ENCODE measurements around the gene GPR61.

The GPR61 gene

DNA sequence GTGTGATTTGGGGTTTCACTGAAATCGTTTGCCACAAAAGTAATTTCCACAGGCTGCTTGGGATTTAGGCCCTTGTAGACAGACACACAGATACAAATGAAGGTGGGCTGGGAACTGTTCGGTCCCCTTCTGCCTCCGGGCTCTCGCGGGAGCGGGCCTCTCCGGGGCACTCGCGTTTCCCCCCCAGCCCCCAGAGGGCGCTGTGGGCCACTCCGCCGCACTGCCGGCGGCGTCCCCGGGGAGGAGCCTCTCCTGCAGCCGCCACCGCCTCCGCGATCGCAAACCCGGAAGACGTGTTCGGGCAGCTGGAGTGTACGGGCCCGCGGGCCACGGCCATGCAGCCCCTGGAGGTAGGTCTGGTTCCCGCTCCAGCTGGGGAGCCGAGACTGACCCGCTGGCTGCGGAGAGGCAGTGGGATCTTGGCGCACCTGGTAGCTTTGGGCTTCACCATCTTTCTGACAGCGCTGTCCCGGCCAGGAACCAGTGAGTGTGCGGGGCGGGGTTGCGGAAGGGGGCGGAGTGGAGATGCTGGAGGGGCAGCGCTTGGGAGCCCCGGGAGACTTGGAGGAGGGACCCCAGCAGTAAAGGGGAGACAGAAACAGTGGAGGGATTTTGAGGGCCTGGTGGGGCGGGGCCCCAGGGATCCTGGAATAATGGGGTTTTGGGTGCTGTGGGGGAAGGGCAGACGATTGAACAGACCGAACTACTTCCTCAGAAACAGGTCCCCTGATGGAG, 45.7 kb upstream of the GPR61 start, which contains the start of gene CYB561D1:
CYB561D1 (plus strand) TSS at position 290 of the 735 bp plus-strand sequence; CDS start at position 336, 46 bp downstream.
- TF ChIP-seq, protein P1, sequence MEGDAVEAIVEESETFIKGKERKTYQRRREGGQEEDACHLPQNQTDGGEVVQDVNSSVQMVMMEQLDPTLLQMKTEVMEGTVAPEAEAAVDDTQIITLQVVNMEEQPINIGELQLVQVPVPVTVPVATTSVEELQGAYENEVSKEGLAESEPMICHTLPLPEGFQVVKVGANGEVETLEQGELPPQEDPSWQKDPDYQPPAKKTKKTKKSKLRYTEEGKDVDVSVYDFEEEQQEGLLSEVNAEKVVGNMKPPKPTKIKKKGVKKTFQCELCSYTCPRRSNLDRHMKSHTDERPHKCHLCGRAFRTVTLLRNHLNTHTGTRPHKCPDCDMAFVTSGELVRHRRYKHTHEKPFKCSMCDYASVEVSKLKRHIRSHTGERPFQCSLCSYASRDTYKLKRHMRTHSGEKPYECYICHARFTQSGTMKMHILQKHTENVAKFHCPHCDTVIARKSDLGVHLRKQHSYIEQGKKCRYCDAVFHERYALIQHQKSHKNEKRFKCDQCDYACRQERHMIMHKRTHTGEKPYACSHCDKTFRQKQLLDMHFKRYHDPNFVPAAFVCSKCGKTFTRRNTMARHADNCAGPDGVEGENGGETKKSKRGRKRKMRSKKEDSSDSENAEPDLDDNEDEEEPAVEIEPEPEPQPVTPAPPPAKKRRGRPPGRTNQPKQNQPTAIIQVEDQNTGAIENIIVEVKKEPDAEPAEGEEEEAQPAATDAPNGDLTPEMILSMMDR (IDR thresholded peaks at IDR 0.05; ENCODE audit: insufficient read depth, missing control alignments): peak; percentile 65
- DNase-seq (ENCODE audit: insufficient read length, low spot score): peak; percentile 78
- FAIRE-seq: no peak

DNA sequence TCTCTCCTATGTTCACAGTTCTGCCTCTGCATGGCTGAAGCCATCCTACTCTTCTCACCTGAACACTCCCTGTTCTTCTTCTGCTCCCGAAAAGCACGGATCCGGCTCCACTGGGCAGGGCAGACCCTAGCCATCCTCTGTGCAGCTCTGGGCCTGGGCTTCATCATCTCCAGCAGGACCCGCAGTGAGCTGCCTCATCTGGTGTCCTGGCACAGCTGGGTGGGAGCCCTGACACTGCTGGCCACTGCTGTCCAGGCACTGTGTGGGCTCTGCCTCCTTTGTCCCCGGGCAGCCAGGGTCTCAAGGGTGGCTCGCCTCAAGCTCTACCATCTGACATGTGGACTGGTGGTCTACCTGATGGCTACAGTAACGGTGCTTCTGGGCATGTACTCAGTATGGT, 43.9 kb upstream of the GPR61 start:
- DNase-seq (ENCODE audit: insufficient read length, low spot score) (no peak), FAIRE-seq (no peak)
- TF ChIP-seq, protein P1 (IDR thresholded peaks at IDR 0.05; ENCODE audit: insufficient read depth, missing control alignments): no peak

DNA sequence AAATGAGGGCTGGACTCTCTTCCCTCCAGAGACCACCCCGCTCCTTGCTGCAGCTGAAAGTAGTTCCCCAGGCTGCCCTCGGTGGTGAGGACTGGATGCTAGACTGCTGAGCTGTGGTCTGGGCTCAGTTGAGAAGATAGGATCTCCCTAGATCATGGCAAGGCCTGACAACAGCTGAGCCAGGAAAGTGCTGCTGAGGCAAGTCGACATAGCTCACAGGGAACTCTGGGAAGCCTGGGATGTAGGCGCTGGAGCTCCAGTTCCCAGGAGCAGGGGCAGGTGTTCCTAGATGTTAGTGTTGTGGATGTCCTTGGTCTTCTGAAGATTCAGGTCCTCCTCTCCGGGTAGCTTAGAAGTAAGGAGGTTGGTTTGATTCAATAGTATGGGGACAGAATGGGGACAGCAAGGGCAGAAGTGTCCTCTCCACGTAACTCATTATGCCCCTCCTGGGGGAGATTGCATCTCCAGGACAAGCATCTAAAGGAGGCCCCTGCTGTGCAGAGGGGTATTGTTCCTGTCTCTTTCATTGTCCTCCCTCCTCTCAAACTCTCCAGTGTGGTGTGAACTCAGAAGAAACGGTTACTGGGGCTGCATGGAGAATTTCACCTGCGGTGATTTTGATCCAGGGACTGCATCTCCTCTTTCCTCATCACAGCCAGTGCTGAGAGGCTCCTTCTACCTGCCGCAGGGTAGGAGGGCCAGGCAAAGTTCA, 42.1 kb upstream of the GPR61 start:
- no peak for DNase-seq (ENCODE audit: insufficient read length, low spot score)
- no peak for FAIRE-seq
- TF ChIP-seq, protein P1 (IDR thresholded peaks at IDR 0.05; ENCODE audit: insufficient read depth, missing control alignments): no peak

DNA sequence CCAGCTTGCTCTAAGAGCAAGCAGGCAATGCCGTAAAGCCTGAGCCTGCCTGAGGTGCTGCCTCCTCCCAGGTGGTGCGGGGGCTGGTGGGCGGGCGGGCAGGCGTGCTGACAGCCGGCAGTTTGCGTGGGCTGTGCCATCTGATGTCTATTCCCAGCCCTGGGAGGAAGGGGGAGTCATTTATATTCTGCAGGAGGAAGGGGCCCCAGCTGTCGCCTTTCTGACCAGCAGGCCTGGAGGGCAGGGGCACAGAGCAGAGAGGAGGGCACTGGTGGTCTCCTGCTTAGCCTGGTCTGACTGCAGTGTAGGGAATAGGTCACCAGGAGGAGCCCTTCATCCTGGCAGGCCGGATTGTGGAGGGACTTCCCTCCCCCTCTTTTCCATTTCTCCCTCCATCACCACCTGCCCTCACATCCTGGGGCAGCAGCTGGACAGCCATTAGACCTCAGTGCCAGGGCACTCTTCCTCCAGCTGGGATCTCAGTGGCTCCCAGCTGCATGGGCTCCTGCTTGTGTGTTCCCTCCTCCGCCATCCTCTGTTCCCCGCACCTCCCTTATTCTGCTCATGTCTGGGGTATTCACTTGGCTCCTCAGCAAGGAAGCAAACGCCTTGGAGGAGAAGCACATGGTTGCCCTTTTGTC, 41.4 kb upstream of the GPR61 start:
- DNase-seq (ENCODE audit: insufficient read length, low spot score) (no peak), FAIRE-seq (no peak)
- TF ChIP-seq, protein P1 (IDR thresholded peaks at IDR 0.05; ENCODE audit: insufficient read depth, missing control alignments): peak; percentile 53

DNA sequence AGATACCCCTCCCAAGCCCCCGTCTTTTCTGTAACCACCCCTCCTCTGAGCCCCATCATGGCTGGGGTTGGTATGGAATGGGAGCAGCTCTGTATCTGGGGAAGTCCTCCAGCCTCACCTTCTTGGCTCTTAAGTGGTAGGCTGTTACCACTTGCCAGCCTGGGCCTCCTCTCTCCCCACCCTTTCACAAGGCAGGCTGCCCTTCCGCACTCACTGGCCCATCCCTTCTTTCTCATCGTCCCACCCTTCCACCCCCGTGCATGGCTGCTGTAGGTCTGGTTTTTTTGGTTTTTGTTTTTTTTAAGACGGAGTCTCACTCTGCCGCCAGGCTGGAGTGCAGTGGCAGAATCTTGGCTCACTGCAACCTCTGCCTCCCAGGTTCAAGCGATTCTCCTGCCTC, 40.6 kb upstream of the GPR61 start:
- FAIRE-seq (no peak), DNase-seq (ENCODE audit: insufficient read length, low spot score) (no peak)
- TF ChIP-seq, protein P1 (IDR thresholded peaks at IDR 0.05; ENCODE audit: insufficient read depth, missing control alignments): no peak

DNA sequence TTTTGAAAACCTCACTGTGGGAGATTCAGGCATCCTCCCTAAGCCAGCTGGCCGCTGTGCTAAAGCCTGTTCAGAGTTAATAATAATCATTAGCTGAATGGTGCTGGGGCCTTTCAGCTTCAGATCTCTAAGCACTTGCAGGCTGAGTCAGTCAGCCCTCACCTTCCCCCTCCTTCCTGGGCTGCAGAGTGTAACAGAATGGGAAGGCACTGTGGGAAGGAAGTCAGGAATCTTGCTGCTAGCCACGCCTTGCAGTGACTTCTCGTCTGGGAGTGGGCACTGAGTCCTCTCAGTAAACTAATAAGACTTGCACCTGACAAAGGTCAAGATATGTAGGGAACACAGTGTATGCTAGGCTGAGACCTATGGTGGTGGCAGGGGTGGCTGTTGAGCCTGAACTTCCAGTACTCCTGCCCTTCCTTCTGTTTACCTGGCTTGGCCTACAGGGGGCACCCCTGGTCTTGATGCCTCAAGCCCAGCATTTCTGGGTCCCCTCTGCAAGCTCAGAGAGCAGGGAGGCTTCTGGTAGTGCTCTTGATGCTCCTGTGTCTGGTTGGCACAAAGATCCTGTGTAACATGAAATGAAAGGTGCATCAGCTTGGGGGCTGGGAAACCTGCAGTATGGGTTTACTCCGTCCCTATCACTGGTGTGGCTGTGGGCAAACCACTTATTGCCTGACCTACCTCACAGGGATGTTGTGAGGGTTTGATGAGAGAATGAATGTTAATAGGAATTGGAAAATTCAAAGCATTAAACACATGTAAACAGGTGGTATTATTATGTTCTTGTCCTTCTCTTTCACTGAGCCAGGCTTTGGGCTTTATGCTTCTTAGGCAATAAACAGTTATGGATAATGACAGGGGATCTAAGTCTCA, 39.8 kb upstream of the GPR61 start:
- TF ChIP-seq, protein P1 (IDR thresholded peaks at IDR 0.05; ENCODE audit: insufficient read depth, missing control alignments): peak; percentile 29
- FAIRE-seq (no peak), DNase-seq (ENCODE audit: insufficient read length, low spot score) (no peak)
